ENCODE data around the gene CPNE5. TPM values are rescaled to one million over a fixed set of nuclear protein-coding genes. Genes with fewer than 3 reads are reported as not detected.

The CPNE5 gene
- total and polyA plus RNA-seq, 9 of the 15 experiments (the other 6 are each of a cell fraction or from before 2014, with no cell fraction given): 0.14 to 1.0 (median 0.46) TPM; not detected in 2

DNA sequence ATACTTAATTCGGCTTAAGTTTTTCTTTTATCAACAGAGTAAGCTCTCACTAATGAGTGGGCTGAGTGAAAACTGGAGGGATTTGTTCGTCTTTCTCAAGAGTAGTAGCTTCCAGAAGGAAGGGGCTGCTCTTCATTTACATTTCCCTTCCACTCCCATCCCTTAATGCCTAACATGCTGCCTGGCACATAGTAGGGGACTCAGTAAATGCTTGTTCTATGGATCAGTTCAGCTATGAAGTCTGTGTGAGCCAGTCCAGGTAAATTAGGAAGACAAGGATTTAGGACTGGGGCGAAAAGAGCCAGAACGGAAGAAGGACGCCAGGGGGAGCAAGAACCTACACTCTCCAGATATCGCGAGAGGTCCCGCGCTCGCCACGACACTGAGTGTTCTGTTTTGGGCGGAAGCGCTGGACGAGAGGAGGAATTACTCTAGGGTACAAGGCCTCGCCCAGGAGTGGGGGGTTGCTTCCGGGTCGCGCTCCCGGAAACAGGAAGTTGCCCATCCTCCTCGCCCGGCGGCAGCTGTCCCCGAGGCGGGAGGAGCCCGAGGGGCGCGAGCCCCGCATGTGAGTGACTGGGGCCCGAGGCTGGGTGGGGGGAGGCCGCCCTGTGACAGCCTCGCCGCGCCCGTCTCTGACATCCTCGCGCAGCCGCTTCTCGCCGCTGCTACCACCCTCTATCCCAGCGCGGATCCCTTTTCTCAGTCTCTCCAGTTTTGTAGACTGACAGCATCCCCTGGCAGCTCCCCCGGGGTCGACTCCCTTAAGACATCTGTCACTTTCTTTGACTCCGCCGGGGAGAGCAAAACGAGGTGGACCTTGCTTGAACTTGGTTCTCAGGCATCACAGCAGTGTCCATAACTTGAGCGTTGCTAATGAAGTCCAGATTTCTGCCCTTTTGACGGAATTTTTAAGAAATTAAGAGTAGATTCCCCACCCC lies 46.5 kb upstream of the CPNE5 start, which contains the start of gene C6orf89 (continued):
- TF ChIP-seq, protein P1, sequence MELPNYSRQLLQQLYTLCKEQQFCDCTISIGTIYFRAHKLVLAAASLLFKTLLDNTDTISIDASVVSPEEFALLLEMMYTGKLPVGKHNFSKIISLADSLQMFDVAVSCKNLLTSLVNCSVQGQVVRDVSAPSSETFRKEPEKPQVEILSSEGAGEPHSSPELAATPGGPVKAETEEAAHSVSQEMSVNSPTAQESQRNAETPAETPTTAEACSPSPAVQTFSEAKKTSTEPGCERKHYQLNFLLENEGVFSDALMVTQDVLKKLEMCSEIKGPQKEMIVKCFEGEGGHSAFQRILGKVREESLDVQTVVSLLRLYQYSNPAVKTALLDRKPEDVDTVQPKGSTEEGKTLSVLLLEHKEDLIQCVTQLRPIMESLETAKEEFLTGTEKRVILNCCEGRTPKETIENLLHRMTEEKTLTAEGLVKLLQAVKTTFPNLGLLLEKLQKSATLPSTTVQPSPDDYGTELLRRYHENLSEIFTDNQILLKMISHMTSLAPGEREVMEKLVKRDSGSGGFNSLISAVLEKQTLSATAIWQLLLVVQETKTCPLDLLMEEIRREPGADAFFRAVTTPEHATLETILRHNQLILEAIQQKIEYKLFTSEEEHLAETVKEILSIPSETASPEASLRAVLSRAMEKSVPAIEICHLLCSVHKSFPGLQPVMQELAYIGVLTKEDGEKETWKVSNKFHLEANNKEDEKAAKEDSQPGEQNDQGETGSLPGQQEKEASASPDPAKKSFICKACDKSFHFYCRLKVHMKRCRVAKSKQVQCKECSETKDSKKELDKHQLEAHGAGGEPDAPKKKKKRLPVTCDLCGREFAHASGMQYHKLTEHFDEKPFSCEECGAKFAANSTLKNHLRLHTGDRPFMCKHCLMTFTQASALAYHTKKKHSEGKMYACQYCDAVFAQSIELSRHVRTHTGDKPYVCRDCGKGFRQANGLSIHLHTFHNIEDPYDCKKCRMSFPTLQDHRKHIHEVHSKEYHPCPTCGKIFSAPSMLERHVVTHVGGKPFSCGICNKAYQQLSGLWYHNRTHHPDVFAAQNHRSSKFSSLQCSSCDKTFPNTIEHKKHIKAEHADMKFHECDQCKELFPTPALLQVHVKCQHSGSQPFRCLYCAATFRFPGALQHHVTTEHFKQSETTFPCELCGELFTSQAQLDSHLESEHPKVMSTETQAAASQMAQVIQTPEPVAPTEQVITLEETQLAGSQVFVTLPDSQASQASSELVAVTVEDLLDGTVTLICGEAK (IDR thresholded peaks at IDR 0.05): peak; percentile 99
- TF ChIP-seq, protein P1 (CRISPR knock-in tag; IDR thresholded peaks at IDR 0.05): no peak
- TF ChIP-seq NFE2 (IDR thresholded peaks at IDR 0.05; ENCODE audit: low read depth) (peak; percentile 3; the same call in 1 of the 2 replicates), ZKSCAN8 (CRISPR knock-in tag; IDR thresholded peaks at IDR 0.05) (no peak), GTF2A2 (tag; IDR thresholded peaks at IDR 0.05) (no peak), HIVEP1 (CRISPR knock-in tag; IDR thresholded peaks at IDR 0.05) (no peak; the same call in 1 of the 2 replicates), HSF4 (CRISPR knock-in tag; IDR thresholded peaks at IDR 0.05; ENCODE audit: borderline replicate concordance) (no peak), SUPT5H (IDR thresholded peaks at IDR 0.05) (peak; percentile 85), NCOA2 (IDR thresholded peaks at IDR 0.05; ENCODE audit: partially characterized antibody in 2 of 2) (no peak), SREBF2 (CRISPR knock-in tag; IDR thresholded peaks at IDR 0.05) (no peak), PURB (CRISPR knock-in tag; IDR thresholded peaks at IDR 0.05; ENCODE audit: low read depth) (no peak)
- TF ChIP-seq, protein P2, sequence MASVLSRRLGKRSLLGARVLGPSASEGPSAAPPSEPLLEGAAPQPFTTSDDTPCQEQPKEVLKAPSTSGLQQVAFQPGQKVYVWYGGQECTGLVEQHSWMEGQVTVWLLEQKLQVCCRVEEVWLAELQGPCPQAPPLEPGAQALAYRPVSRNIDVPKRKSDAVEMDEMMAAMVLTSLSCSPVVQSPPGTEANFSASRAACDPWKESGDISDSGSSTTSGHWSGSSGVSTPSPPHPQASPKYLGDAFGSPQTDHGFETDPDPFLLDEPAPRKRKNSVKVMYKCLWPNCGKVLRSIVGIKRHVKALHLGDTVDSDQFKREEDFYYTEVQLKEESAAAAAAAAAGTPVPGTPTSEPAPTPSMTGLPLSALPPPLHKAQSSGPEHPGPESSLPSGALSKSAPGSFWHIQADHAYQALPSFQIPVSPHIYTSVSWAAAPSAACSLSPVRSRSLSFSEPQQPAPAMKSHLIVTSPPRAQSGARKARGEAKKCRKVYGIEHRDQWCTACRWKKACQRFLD (CRISPR knock-in tag; IDR thresholded peaks at IDR 0.05): peak; percentile 94
- TF ChIP-seq, protein P3, sequence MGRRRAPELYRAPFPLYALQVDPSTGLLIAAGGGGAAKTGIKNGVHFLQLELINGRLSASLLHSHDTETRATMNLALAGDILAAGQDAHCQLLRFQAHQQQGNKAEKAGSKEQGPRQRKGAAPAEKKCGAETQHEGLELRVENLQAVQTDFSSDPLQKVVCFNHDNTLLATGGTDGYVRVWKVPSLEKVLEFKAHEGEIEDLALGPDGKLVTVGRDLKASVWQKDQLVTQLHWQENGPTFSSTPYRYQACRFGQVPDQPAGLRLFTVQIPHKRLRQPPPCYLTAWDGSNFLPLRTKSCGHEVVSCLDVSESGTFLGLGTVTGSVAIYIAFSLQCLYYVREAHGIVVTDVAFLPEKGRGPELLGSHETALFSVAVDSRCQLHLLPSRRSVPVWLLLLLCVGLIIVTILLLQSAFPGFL (CRISPR knock-in tag; IDR thresholded peaks at IDR 0.05): no peak
- TF ChIP-seq, protein P4, sequence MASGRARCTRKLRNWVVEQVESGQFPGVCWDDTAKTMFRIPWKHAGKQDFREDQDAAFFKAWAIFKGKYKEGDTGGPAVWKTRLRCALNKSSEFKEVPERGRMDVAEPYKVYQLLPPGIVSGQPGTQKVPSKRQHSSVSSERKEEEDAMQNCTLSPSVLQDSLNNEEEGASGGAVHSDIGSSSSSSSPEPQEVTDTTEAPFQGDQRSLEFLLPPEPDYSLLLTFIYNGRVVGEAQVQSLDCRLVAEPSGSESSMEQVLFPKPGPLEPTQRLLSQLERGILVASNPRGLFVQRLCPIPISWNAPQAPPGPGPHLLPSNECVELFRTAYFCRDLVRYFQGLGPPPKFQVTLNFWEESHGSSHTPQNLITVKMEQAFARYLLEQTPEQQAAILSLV (tag; IDR thresholded peaks at IDR 0.05): no peak
